ENCODE results near the gene PTGIS.

DNA sequence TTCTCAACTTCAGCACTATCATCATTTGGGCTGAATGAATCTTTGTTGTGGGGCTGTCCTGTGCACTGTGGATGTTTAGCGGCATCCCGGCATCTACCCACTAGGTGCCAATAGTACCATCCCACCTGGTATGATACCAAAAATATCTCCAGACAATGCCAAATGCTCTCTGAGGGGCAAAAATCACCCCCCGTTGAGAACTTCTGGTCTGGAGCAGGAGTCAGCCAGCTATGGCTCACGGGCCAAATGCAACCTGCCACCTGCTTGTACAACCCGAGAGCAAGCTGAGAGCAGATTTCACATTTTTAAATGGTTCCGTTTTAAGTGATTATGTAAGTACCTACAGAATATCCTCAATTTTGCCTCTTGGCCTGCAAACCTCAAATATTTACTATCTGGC lies 112.2 kb downstream of the PTGIS start:
- TF ChIP-seq, protein P1, sequence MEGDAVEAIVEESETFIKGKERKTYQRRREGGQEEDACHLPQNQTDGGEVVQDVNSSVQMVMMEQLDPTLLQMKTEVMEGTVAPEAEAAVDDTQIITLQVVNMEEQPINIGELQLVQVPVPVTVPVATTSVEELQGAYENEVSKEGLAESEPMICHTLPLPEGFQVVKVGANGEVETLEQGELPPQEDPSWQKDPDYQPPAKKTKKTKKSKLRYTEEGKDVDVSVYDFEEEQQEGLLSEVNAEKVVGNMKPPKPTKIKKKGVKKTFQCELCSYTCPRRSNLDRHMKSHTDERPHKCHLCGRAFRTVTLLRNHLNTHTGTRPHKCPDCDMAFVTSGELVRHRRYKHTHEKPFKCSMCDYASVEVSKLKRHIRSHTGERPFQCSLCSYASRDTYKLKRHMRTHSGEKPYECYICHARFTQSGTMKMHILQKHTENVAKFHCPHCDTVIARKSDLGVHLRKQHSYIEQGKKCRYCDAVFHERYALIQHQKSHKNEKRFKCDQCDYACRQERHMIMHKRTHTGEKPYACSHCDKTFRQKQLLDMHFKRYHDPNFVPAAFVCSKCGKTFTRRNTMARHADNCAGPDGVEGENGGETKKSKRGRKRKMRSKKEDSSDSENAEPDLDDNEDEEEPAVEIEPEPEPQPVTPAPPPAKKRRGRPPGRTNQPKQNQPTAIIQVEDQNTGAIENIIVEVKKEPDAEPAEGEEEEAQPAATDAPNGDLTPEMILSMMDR (conservative IDR thresholded peaks at IDR 0.05; ENCODE audit: low read length) = no peak
- no peak for TF ChIP-seq EZH2phosphoT487 (IDR thresholded peaks at IDR 0.05; ENCODE audit: borderline replicate concordance, low read depth, low read length)
